ENCODE data around the gene FAR2. TPM values are rescaled to one million over a fixed set of nuclear protein-coding genes. Genes with fewer than 3 reads are reported as not detected.

The FAR2 gene
- total RNA-seq, 1 experiment from 2014 or later: 10.7 TPM

- Histone ChIP-seq H3K4me3 (ENCODE audit: low read depth, low read length, poor library complexity, severe bottlenecking) (no peak overlapping the region), H3K9me3 (ENCODE audit: low read depth, low read length, poor library complexity, severe bottlenecking) (no peaks in the 10 kb centered on the region), H3K36me3 (ENCODE audit: insufficient read depth, low read length, poor library complexity, severe bottlenecking) (no peaks in the 10 kb centered on the region), H3K27me3 (replicated peaks; ENCODE audit: insufficient read depth, low read depth, low read length, poor library complexity) (no peaks in the 10 kb centered on the region), H3K27ac (ENCODE audit: low read depth, low read length, poor library complexity, severe bottlenecking) (no peak overlapping the region), H3K4me1 (ENCODE audit: insufficient read depth, low read length, poor library complexity, severe bottlenecking) (peaks cover 13% of the 10 kb centered on the region)
- BruUV-seq (replicated peaks): no TSS peak
- CTCF ChIA-PET: no interaction called here
- no peak for TF ChIP-seq EZH2 (IDR thresholded peaks at IDR 0.05; ENCODE audit: borderline replicate concordance, low read depth, low read length, poor library complexity, severe bottlenecking)
- TF ChIP-seq CTCF (conservative IDR thresholded peaks at IDR 0.05; ENCODE audit: low read depth, low read length): no peak
- POLR2A ChIA-PET (ENCODE audit: low non-redundant PET): no interaction called here
- no peak for DNase-seq (ENCODE audit: low spot score)
- intact Hi-C loops (cut with micrococcal nuclease; ENCODE audit: unreplicated experiment): no loop called here
Observed at GRCh38 chr12:29270446-29270845, 121.4 kb downstream of the FAR2 start.

- no TSS peak for BruUV-seq (replicated peaks)
- Histone ChIP-seq H3K27me3 (replicated peaks; ENCODE audit: insufficient read depth, low read depth, low read length, poor library complexity) (no peaks in the 10 kb centered on the region), H3K4me1 (ENCODE audit: insufficient read depth, low read length, poor library complexity, severe bottlenecking) (peaks cover 13% of the 10 kb centered on the region), H3K27ac (ENCODE audit: low read depth, low read length, poor library complexity, severe bottlenecking) (no peak overlapping the region), H3K4me3 (ENCODE audit: low read depth, low read length, poor library complexity, severe bottlenecking) (no peak overlapping the region), H3K36me3 (ENCODE audit: insufficient read depth, low read length, poor library complexity, severe bottlenecking) (no peaks in the 10 kb centered on the region), H3K9me3 (ENCODE audit: low read depth, low read length, poor library complexity, severe bottlenecking) (no peaks in the 10 kb centered on the region)
- DNase-seq (ENCODE audit: low spot score): no peak
- ChIA-PET CTCF (no interaction called here), POLR2A (ENCODE audit: low non-redundant PET) (no interaction called here)
- TF ChIP-seq CTCF (conservative IDR thresholded peaks at IDR 0.05; ENCODE audit: low read depth, low read length) (no peak), EZH2 (IDR thresholded peaks at IDR 0.05; ENCODE audit: borderline replicate concordance, low read depth, low read length, poor library complexity, severe bottlenecking) (no peak)
- intact Hi-C loops (cut with micrococcal nuclease; ENCODE audit: unreplicated experiment): no loop called here
Observed at GRCh38 chr12:29273178-29273843, 124.2 kb downstream of the FAR2 start.

GRCh38 chr12:29275834-29276233 is 126.8 kb downstream of the FAR2 start:
- no peaks in the 10 kb centered on the region for H3K27me3 ChIP-seq (replicated peaks; ENCODE audit: insufficient read depth, low read depth, low read length, poor library complexity)
- no peaks in the 10 kb centered on the region for H3K36me3 ChIP-seq (ENCODE audit: insufficient read depth, low read length, poor library complexity, severe bottlenecking)
- H3K4me3 ChIP-seq (ENCODE audit: low read depth, low read length, poor library complexity, severe bottlenecking): no peak overlapping the region
- POLR2A ChIA-PET (ENCODE audit: low non-redundant PET): no interaction called here
- no peak overlapping the region for H3K27ac ChIP-seq (ENCODE audit: low read depth, low read length, poor library complexity, severe bottlenecking)
- DNase-seq (ENCODE audit: low spot score): no peak
- CTCF ChIA-PET: no interaction called here
- H3K9me3 ChIP-seq (ENCODE audit: low read depth, low read length, poor library complexity, severe bottlenecking): no peaks in the 10 kb centered on the region
- no peaks in the 10 kb centered on the region for H3K4me1 ChIP-seq (ENCODE audit: insufficient read depth, low read length, poor library complexity, severe bottlenecking)
- intact Hi-C loops (cut with micrococcal nuclease; ENCODE audit: unreplicated experiment): no loop called here
- TF ChIP-seq EZH2 (IDR thresholded peaks at IDR 0.05; ENCODE audit: borderline replicate concordance, low read depth, low read length, poor library complexity, severe bottlenecking) (no peak), CTCF (conservative IDR thresholded peaks at IDR 0.05; ENCODE audit: low read depth, low read length) (no peak)
- no TSS peak for BruUV-seq (replicated peaks)
